ENCODE measurements around the gene SLC36A4.
"Not testable (repeated sequence)": the region's sequence is repeated elsewhere in the genome, so short reads cannot be mapped to it uniquely, and the experiment has no call there.

The SLC36A4 gene

DNA sequence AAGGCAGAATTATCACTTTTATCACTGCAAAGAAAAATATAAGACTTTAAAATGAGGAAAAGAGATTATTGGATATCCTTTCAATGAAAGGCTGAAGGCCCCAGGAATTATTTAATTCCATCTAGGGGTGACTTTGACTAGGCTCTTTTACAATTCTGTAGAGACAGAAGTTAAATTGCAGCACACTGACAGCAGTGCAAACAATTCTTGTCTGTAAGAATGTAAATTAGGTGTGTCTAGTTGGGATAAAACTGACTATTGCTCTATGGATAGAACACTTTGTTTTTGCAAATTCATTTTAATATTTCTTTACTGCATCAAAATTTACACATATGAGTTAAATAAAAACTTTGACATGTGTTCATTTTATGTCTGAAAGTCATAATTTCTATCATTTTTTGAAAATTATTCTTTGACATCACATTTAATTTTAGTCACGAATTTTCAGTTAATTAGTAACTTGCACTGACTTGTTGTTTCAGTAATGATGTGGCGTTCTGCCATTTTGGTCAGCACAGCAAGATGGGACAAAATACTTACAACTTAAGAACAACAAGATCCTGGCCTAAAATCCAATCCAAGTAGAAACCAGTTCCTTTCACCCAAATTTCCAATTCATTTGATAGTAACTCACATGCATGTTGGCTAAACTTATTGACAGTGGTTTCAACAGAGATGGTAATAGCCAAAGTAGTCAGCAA lies 75.1 kb downstream of the SLC36A4 start:
- Mint-ChIP-seq H3K4me1 (ENCODE audit: low read depth) (no peaks in the 10 kb centered on the region), H3K9me3 (peaks cover 5% of the 10 kb centered on the region), H3K4me3 (no peak overlapping the region), H3K27ac (no peak overlapping the region), H3K36me3 (ENCODE audit: low read depth) (no peaks in the 10 kb centered on the region), H3K27me3 (peaks cover 32% of the 10 kb centered on the region)
- no peak for DNase-seq

DNA sequence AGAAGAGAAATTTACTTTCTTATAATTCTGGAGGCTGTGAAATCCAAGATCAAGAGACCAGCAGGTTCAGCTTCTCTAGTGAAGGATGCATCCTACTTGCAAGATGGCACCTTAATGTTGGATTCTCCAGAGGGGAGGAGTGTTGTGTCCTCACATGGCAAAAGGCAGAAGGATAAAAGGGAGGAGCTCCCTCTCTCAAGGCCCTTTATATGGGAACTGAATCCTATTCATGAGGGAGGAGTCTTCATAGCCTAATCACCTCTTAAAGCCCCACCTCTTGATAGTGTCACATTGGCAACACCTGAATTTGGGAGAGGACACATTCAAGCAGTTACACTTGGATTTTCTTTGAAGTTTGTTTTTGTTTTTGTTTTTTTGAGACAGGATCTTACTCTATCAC lies 79.5 kb downstream of the SLC36A4 start:
- no peaks in the 10 kb centered on the region for H3K36me3 Mint-ChIP-seq (ENCODE audit: low read depth)
- H3K9me3 Mint-ChIP-seq, result no peaks in the 10 kb centered on the region
- H3K27ac Mint-ChIP-seq, result no peak overlapping the region
- no peak for DNase-seq
- no peaks in the 10 kb centered on the region for H3K4me1 Mint-ChIP-seq (ENCODE audit: low read depth)
- H3K27me3 Mint-ChIP-seq, result peaks cover 31% of the 10 kb centered on the region
- H3K4me3 Mint-ChIP-seq, result no peak overlapping the region

DNA sequence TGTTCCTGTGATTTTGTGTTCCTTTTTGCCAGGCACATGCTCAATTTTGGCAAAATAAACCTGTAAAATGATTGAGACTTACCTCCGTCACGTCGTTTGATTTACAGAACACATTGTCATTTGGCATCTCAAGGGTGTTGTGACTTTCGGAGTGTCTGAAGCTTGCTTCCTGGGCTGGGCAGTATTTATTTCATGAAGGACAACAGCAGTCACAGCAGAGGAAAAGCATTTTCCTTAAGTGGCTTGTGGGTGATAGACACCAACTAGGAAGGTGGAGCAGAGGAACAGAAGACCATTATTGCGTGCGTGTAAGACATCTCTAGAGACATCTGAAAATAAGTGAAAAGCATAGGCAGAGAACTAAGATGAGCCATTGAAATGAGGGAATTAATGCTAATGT lies 80.2 kb downstream of the SLC36A4 start:
- H3K27ac Mint-ChIP-seq, result no peak overlapping the region
- H3K36me3 Mint-ChIP-seq (ENCODE audit: low read depth), result no peaks in the 10 kb centered on the region
- no peaks in the 10 kb centered on the region for H3K9me3 Mint-ChIP-seq
- no peaks in the 10 kb centered on the region for H3K4me1 Mint-ChIP-seq (ENCODE audit: low read depth)
- no peak overlapping the region for H3K4me3 Mint-ChIP-seq
- peaks cover 33% of the 10 kb centered on the region for H3K27me3 Mint-ChIP-seq
- no peak for DNase-seq

DNA sequence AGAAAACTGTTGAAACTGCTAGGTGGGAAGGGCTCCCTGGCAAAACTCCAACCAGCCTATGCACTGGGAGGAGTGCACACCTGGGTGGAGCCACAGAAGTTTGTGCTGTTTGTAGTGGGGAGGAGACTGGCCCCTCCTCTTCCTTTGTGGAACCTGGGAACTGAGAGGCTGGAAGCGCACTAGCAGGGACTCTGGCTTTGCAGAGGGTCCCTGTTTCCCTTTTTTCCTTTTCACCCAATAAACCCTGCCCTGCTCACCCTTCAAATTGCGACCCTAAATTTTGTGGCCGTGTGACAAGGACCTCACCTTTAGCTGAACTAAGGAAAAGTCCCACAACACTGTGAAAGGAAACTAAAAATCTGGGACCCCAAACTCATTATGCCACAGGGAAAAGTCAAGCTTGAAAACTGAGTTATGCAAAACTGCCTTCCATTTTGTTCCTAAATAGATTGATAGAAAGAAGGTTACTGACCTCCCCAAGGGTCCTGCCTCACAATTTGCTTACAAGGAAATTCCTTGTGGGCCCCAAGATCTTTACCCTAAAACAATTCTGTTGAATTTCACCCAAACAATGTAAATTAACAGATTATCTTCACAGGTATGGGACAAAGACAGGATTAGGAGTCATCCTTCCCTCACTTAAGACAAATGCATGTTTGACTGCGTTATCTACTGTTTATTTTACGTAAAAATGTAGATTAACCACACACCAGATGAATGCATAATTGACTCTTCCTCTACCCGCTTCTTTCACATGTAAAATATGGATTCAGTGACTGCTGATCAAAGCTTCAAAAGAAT lies 81.0 kb downstream of the SLC36A4 start:
- Mint-ChIP-seq H3K36me3 (ENCODE audit: low read depth) (no peaks in the 10 kb centered on the region), H3K27ac (no peak overlapping the region)

DNA sequence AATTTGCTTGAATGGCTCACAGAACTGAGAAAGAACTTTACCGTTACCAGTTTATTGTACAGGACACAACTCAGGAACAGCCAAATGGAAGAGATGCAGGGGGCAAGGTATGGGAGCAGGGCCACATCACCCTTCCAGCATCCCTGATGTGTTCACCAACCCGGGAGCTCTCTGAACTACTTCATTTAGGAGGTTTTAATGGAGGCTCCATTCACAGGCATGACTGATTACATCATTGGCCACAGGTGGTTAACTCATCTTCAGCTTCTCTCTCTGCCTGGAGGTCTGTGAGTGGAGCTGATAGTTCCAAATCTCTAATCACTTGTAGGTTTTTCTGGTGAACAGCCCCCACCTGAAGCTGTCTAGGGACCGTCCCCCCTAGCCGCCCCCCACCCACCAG lies 83.5 kb downstream of the SLC36A4 start:
- Mint-ChIP-seq H3K4me3 (no peak overlapping the region), H3K27ac (no peak overlapping the region), H3K9me3 (no peaks in the 10 kb centered on the region), H3K4me1 (ENCODE audit: low read depth) (no peaks in the 10 kb centered on the region), H3K36me3 (ENCODE audit: low read depth) (no peaks in the 10 kb centered on the region), H3K27me3 (peaks cover 37% of the 10 kb centered on the region)
- no peak for DNase-seq

More for the DNA sequence above, 81.0 kb downstream of the SLC36A4 start:
- Mint-ChIP-seq H3K9me3 (no peaks in the 10 kb centered on the region), H3K4me1 (ENCODE audit: low read depth) (no peaks in the 10 kb centered on the region), H3K27me3 (peaks cover 36% of the 10 kb centered on the region), H3K4me3 (no peak overlapping the region)
- DNase-seq, result no peak

DNA sequence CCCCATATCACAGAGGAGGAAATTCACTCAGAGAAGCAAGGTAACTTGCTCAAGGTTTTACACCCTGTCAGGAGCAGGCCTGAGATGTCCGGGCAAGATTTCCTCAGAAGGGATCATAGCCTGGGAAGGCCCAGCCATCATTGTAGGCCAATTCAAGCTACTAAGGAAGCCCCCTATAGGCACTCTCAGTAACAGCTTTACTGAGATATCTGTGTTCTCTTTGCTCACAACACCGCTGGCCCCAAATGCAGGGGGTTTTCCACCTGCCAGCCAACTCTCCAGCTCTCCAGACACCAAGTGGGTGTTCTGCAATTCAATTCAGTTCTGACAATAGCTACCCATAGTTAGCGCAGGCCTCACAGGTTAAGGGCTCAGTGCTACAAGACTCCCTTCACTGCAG lies 84.0 kb downstream of the SLC36A4 start:
- Mint-ChIP-seq H3K27me3 (peaks cover 34% of the 10 kb centered on the region), H3K9me3 (no peaks in the 10 kb centered on the region), H3K4me3 (no peak overlapping the region), H3K36me3 (ENCODE audit: low read depth) (no peaks in the 10 kb centered on the region), H3K27ac (no peak overlapping the region), H3K4me1 (ENCODE audit: low read depth) (no peaks in the 10 kb centered on the region)
- DNase-seq, result no peak

DNA sequence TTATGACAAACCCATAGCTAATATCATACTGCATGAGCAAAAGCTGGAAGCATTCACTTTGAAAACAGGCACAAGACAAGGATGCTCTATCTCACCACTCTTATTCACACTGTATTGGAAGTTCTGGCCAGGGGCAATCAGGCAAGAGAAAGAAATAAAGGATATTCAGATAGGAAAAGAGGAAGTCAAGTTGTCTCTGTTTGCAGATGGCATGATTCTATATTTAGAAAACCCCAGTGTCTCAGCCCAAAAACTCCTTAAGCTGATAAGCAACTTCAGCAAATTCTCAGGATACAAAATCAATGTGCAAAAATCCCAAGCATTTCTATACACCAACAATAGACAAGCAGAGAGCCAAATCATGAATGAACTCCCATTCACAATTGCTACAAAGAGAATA lies 86.6 kb downstream of the SLC36A4 start:
- H3K27me3 Mint-ChIP-seq, result peaks cover 18% of the 10 kb centered on the region
- H3K4me3 Mint-ChIP-seq; H3K4me1 Mint-ChIP-seq (ENCODE audit: low read depth); DNase-seq; H3K9me3 Mint-ChIP-seq; H3K36me3 Mint-ChIP-seq (ENCODE audit: low read depth); H3K27ac Mint-ChIP-seq: not testable (repeated sequence)

DNA sequence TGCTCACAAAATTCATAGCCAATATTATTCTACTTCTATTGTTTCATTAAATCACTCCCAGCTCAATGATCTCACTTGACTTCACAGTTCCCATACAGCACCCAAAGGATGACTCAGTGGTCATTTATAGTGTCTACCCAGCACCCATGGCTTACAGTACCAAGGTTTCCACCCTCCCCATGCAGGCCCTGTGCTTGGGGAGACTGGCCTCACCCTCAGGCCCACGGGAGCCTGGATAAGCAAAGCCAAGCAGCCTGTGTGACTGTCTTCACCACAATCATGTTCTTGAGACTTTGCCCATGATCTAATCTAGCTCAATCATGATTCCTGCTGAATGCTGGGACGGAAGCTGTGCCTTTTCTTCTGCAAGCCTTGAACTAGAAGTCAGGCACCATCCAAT lies 97.6 kb downstream of the SLC36A4 start:
- Mint-ChIP-seq H3K4me1 (ENCODE audit: low read depth) (no peaks in the 10 kb centered on the region), H3K9me3 (peaks cover 8% of the 10 kb centered on the region), H3K27me3 (peaks cover 4% of the 10 kb centered on the region), H3K4me3 (no peak overlapping the region), H3K36me3 (ENCODE audit: low read depth) (no peaks in the 10 kb centered on the region), H3K27ac (no peak overlapping the region)
- DNase-seq, result no peak

DNA sequence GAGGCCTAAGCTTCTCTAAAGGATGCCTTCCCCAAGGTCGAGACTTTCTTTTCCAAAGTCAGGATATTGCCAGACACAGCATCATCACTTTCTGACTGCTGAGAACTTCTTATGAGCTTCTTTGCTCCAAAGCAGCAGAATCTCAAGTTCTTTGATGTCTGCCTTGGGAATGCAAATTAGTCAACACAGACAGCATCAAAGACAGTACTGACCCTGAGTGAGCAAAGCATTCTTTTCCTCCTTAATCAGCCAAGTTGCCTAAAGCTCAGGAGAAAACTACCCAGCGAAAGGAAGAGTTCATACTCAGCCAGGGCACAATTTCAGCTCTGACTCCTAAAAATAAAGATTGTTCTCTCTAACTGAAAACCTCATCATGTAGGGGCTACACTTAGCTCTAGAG lies 98.0 kb downstream of the SLC36A4 start:
- H3K4me3 Mint-ChIP-seq, result no peak overlapping the region
- H3K9me3 Mint-ChIP-seq, result peaks cover 11% of the 10 kb centered on the region
- H3K36me3 Mint-ChIP-seq (ENCODE audit: low read depth), result no peaks in the 10 kb centered on the region
- H3K27ac Mint-ChIP-seq, result no peak overlapping the region
- no peak for DNase-seq
- H3K4me1 Mint-ChIP-seq (ENCODE audit: low read depth), result no peaks in the 10 kb centered on the region
- peaks cover 4% of the 10 kb centered on the region for H3K27me3 Mint-ChIP-seq

All from activated T-cell treated with anti-CD3 and anti-CD28 coated beads, Interleukin-2, amount 50 U/mL, for 24 hours (primary cell).